GM19324 (cell line): ENCODE measurements around the gene PLD4.
"Not testable (repeated sequence)": the region's sequence is repeated elsewhere in the genome, so short reads cannot be mapped to it uniquely, and the experiment has no call there.

ENCODE experiments used
- ATAC-seq: cut with Tn5 transposase; IDR thresholded peaks from one replicate; pipeline ENCODE4 v1.9.1; 2021; ENCODE audit warnings: mild to moderate bottlenecking, moderate library complexity; ENCODE audit not compliant: unreplicated experiment, low FRiP score

Gene PLD4

DNA sequence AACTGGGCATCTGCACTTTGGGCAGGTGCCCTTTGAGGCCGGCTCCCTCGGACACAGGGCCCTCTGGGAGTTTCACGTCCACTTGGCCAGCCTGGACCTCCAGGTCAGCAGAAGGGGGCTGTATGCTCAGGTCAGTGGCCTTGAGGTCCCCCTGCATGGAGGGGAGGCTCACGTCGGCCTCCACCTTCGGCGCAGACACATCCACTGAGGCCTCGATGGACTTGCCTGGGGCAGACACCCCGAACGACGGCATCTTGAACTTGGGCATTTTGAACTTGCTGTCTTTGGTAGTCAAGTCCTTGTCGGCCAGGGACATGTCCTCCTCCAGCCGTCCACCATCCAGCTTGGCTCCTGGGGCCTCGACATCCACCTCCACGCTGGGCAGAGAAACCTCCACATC is 26.0 kb downstream of the PLD4 start:
- ATAC-seq, result not testable (repeated sequence)

DNA sequence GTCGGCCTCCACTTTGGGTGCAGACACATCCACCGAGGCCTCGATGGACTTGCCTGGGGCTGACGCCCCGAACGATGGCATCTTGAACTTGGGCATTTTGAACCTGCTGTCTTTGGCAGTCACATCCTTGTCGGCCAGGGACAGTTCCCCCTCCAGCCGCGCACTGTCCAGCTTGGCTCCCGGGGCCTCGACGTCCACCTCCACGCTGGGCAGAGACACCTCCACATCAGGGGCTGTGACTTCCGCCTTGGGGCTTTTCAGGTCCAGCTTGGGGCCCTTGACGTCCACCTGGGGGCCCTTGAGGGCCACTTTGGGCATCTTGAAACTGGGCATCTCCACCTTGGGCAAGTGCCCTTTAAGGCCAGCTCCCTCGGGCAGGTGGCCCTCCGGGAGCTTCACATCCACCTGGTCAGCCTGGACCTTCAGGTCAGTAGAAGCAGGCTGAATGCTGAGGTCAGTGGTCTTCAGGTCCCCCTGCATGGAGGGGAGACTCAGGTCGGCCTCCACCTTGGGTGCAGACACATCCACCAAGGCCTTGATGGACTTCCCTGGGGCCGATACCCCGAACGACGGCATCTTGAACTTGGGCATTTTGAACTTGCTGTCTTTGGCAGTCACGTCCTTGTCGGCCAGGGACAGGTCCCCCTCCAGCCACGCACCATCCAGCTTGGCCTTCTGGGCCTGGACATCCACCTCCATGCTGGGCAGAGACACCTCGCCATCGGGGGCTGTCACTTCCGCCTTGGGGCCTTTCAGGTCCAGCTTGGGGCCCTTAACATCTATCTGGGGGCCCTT is 27.4 kb downstream of the PLD4 start:
- ATAC-seq, result not testable (repeated sequence)

DNA sequence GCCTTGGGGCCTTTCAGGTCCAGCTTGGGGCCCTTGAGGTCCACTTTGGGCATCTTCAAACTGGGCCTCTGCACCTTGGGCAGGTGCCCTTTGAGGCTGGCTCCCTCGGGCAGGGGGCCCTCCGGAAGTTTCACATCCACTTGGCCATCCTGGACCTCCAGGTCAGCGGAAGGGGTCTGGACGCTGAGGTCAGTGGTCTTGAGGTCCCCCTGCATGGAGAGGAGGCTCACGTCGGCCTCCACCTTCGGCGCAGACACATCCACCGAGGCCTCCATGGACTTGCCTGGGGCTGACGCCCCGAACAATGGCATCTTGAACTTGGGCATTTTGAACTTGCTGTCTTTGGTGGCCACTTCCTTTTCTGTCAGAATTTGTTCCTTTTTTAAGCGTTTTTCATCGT is 28.4 kb downstream of the PLD4 start:
- ATAC-seq, result no peak

DNA sequence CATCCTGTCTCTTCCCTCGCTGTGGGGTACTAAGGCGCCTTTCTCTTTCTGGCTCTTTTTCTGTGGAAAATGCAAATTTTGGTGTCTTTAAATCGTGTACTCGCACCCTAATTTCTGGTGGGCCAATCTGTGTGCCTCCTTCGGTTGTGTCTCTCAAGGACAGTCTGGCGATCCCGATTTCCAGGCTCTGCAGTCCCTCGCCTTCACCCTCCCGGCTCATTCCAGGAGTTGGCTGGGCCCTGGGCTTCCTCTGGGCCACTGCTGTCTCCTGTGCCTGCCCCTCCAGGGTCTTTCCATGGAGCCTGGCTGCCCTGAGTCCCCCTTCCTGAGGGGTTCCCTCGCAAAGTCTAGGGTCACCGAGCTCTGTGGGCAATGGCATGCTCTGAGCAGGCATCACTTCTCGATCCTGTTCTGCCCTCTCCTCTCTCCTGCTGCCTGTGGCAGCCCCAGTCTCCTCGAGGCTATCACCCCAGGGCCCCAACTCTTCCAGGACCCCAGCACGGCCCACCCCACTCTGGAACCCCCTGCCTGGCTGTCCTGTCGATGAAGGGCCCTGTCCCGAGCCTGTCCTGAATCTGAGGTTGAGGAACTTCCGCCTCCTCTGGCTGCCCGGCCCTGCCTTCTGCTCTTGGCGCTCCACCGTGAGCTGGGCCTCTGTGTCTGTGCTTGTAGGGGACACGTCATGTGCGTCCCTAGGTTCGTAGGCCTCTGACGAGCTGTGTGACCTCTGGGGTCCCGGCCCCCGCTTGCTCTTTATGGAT is 29.4 kb downstream of the PLD4 start:
- no peak for ATAC-seq

DNA sequence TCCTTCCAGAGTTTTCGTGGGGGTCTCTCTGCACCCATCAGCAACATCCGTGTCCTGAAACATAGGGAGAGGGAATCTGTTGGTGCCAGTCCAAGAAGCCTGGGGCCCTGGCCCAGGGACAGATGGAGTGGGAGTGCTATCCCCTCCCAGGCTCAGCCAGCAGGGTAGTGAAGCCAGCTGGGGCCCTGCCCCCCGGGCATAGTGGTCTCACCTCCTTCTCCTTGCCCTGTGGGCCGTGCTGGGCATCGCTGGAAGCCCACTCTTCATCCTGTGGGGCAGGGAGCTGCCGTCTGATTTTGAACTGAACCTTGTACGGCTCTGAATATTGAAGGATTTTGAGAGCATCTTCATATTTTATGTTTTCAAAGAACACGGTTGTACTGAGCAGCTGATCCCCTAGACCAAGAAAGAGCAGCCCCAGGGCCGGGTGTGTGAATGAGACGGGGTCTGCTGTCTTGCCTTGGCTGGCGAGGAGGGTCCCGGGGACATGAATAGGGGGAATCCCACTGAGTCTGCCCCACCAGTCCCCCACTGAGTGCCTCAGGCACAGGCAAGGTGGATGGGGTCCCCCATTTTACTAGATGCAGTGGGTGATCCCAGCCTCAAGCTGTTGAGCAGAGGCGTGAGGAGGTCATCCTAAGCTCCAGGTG is 30.2 kb downstream of the PLD4 start:
- ATAC-seq, result no peak

DNA sequence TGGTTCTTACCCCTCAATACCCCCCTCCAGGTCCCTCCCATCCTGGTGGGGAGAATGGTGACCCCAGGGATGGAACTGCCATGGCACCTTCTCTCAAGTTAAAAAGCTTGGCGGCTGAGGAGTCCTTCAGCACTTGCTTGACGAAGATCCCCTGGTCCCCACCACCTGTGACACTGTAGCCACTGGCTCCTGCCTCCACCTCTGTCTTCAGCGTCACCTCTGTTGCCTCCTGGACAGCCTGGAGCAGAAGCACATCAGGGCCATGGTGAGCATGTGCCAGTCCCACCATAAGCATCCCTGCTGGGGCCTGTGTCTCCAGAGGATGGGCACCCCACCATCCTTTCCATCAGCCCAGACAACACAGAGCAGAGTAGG is 30.7 kb downstream of the PLD4 start:
- ATAC-seq, result no peak

DNA sequence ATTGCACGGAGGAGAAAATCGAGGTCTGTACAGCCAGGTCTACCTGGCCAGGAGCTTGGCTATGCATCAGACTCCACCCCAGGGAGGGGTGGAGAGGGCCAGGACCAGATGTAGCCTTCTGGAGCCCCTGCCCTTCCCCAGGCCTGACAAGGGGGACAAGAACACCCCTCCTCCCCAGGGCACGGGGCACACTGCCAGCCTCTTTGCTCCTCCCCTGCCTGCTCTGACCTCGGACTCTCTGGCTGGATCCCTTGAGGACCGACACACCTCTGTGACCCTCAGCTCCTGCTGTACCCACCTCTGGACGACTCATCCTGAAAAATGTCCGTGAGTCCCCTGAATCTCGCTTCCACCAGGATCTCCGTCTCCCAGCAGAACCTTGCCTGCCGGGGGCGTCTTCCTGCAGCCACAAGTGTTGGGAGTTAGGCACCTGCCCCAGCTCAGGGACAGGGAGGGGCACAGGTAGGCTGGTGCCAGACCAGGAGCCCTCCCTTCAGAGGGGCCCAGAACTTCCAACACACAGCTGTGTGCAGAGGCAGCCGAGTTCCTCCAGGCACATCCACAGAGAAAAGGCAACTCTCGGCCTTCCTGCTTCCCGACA is 31.7 kb downstream of the PLD4 start:
- ATAC-seq, result no peak

DNA sequence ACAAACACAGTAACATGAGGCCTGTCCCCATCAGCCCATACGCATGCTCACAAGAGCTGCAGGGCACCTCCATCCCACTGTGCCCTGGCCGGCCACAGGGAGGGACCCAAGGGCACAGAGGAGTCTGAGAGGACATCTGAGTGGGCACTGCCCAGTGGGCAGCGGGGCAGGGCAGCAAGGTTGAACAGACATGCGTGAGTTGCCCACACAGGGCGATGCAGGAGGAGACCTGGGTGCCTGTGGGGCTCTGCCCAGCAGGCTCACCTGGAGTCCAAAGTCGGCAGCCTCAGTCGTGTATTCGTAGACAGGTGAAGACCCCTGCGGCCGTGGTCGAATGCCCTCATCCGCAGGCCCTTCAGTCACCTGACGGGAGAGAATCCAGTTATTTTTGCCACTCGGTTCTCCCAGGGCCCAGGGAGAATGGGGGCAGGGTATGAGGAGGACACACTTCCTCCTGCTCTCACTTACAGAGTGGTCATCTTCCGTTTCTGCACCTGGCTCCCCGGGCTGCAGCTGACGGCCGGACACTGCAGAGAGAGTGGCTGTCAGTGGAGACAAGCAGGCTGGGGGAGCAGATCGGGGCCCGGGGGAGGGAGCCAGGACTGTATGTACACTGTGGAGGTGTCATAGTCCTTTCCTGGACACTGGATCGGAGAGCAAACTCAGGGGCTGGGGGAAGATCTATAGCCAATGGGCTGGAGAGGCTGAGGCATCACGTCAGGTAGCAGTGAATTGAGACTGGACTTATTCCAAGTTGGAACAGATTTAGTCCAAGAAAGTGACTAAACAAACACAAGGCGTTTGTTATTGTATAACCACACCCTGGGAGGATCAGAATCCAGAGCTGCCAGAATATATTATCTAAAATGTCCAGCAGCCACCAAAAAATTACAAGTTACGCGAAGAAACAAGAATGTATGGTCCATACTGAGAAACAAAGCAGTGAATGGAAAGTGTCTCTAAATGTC is 32.8 kb downstream of the PLD4 start:
- ATAC-seq, result no peak

DNA sequence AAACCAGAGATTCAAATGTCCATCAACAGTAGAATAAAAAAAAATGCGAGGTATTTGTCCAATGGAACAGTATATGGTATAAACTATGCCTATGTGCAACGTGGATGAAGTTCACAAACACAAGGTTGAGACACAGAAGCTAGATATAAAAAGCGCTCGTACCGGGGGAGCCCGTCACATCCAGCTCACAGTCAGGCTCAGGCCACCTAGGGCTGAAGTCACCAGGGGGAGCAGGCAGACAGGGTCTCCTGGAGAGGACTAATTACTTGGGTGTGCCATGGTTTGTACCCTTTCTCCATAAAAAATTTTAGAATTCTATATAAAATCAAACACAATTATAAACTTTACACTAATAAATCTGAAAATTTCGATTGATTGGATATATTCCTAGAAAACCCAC is 39.9 kb downstream of the PLD4 start:
- ATAC-seq, result no peak

DNA sequence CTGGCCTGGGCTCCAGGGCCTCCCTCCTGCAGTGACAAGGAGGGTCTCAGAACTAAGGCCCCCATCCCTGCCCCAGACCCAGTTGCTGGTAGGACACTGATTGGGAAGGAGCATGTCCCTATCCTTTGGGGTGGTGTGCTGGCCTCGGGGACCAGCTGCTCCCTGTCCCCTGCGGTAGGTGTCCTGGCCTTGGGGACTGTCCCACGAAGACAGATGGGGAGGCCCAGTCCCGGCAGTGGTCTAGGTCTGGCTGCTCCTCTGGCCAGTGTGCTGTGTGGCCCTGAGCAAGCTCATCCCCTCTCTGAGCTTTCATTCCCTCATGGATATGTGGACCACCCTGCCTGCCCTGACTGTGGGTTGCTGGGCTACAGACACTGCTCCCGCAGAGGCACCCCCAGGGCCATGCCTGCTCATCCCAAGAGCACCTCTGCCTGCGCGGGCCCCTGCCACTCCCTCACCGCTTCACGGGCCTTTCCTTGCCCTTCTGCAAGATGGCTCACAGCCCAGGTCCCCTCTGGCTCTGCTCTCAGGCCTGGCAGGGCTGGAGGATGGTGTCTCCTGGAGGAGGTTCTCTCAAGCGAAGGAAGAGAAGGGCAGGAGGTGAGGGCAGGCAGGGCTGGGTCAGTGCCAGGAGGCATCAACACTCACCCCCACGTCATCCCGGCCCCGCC is 41.0 kb downstream of the PLD4 start:
- ATAC-seq, result no peak

DNA sequence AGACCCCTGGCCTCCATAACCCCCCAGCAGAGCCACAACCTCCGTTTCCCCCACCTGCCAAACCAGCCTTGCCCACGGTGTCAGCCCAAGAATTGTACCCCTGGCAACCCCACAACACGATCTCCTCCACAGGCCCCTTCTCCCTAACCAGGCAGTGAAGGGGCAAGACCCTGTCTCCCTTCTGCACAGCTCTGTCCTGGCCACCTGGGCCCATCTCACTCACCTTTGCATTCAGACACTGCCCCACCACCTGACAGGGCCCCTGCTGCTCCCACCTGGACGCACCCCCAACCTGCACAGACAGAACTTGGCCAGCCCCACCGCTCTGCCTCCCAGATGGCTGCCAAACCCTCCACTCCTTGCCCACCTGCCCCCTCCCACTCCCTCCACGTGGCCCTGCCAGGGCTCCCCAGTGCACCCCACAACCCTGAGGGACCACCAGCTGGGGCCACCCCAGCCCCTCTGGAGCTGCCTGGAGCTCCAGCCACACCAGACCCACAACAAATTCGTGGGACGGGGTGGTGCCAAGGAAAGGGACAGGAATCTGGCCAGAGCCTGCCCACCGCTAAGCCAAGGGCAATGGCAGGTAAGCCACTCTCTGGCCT is 41.7 kb downstream of the PLD4 start:
- no peak for ATAC-seq

DNA sequence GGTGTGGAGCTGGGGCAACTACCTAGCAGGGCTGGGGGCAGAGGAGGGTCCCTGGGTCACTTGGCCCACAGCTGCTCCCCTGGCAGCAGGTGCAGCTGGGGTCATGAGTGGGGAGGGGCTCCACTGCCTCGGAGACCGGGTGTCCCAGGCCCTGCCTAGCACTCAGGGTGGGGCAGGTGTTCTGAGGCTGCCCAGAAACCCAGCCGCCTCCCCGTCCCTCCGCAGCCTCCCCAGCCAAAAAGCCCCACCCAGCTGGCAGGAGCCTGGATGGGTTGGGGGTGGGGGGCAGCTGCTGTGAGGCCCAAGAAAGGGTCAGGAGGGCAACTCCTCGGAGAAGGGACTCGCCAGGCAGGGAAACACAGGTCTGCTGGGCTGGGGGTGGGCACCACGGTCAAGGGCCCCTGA is 42.3 kb downstream of the PLD4 start:
- no peak for ATAC-seq

DNA sequence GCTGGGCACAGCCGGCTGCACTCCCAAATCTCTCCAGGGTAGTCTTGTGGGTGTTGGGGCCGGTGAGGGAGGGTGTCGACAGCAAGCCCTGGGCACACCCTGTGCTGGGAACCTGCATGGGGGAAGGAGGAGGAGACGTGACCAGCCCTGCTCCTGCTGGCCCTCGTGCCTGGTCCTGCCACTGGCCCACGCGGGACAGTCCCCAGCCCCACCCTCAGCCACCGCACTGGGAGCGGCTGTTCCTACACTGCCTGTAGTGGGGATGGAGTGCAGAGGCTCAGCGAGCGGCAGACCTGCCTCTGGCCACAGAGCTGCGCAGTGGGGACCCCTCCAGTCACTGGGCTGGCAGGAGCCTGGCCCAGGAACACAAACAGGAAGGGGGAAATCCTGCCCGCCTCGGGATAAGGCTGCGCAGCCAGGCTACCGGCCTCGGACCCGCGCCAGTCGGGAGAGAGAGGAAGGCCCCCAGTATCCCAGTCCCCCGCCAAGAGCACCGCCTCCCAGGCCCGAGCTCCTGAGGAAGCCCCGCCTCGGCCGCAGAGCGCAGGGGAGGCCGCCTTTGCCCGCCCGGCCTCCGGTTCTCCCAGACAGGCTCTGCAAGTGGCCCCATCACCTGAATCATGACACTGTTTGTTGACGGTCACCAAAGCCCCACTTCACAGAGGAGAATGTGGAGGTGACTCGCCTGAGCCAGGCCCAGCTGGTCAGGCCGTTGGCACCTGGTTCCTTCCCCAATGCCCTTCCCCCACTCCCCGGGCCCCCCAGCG is 42.9 kb downstream of the PLD4 start:
- no peak for ATAC-seq

DNA sequence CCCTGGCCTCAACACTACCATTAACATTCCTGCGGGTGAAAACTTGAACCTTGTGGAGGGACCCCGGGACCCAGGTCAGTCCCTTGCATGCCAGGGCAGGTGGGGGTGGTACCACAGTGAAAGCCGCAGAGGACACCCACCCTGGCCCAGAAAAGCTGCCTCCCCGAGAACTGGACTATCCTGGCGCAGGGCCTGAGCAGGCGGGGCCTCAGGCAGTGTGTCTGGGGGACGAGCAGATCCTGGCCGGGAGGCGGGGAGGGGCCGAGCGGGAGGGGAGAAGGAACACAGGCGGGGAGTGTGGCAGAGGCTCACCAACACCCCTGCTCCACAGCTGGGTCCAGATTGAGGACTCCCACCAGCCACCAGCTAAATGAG is 43.5 kb downstream of the PLD4 start:
- ATAC-seq, result no peak

DNA sequence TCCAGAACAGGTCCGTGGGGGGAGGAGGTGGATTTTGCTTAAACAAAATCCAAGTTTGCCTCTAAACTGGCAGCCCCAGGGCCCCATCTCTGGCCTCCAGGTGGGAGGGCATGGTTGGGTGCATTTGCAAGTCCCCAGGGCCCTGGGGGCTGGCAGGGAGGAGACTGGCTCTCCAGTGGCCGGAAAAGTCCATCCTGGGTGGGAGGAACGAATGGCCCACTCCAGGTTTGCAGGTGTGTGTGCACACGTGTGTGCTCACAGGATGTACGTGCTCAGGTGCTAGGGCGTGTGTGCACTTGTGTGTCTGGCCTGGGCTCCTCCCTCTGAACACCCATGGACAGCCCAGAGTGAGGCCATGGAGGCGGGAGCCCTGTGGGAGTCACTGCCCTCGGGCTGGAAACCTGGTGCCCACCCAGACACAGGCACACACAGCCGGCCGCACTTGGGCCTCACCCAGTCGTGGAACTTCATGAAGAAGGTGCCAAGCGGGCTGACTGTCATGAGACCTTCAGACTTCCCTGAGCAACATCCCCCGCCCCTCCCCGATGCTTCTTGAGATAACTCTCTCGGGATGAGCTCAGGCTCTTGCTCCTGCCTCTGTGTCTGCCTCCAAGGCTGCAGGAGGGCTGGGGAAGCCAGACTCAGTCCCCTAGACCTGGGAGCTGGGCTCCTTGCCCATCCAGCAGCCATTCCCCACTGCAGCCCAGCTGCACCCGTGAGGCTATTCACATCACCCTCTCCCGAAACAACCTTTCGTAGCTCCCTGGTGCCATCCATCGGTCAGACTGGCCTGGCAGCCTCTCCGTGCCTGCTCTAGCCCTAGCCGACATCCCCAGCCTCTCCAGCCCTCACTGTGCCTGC is 44.1 kb downstream of the PLD4 start:
- ATAC-seq, result no peak

DNA sequence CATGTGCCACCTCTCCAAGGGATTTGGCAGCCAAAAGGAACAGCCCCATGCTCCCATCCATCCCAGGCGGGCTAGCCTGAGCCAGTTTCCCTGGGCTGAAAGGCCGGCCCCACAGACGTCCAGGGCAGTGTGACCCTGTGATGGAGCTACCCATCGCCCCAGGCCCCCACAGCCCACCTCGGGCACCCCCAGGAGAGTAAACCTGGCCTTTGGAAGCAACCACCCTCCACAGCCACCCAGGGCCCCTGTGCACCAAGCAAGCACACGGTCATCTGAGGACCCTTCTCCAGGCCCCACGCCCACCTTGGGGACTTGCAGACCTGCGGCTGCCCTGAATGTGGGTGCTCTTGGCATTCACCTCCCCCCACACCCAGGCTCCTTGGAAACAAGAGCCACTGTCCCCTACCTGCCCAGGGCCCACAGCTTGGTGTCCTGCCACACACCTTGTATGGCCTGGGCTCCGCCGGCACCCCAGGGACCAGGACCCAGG is 45.1 kb downstream of the PLD4 start:
- ATAC-seq, result no peak
